Measurements from ENCODE around the gene PADI4.
"Not testable (repeated sequence)": the region's sequence is repeated elsewhere in the genome, so short reads cannot be mapped to it uniquely, and the experiment has no call there.

The PADI4 gene

GRCh38 chr1:17314491-17314971, 6.5 kb downstream of the PADI4 start:
- peaks cover 12% of the 10 kb centered on the region; the same call in 1 of the 2 replicates for H3K4me1 ChIP-seq (ENCODE audit: insufficient read depth, low read length)
- H3K9ac ChIP-seq (ENCODE audit: low read depth, low read length), result no peak overlapping the region
- no peaks in the 10 kb centered on the region for H3K36me3 ChIP-seq (ENCODE audit: insufficient read depth, low read length)
- no peaks in the 10 kb centered on the region for H3K9me3 ChIP-seq (ENCODE audit: control insufficient read depth, insufficient read depth, low read length)

GRCh38 chr1:17315542-17316130, 7.6 kb downstream of the PADI4 start:
- Histone ChIP-seq H3K9me3 (ENCODE audit: control insufficient read depth, insufficient read depth, low read length) (no peaks in the 10 kb centered on the region), H3K36me3 (ENCODE audit: insufficient read depth, low read length) (no peaks in the 10 kb centered on the region), H3K4me1 (ENCODE audit: insufficient read depth, low read length) (peaks cover 6% of the 10 kb centered on the region; the same call in 1 of the 2 replicates), H3K9ac (ENCODE audit: low read depth, low read length) (no peak overlapping the region)

- Histone ChIP-seq H3K9ac (ENCODE audit: low read depth, low read length) (no peak overlapping the region), H3K36me3 (ENCODE audit: insufficient read depth, low read length) (no peaks in the 10 kb centered on the region), H3K4me1 (ENCODE audit: insufficient read depth, low read length) (peaks cover 6% of the 10 kb centered on the region; the same call in 1 of the 2 replicates), H3K9me3 (ENCODE audit: control insufficient read depth, insufficient read depth, low read length) (no peaks in the 10 kb centered on the region)
Observed at GRCh38 chr1:17316704-17317103, 8.7 kb downstream of the PADI4 start.

GRCh38 chr1:17318262-17318661, 10.3 kb downstream of the PADI4 start:
- Histone ChIP-seq H3K4me1 (ENCODE audit: insufficient read depth, low read length) (peaks cover 6% of the 10 kb centered on the region; the same call in 1 of the 2 replicates), H3K36me3 (ENCODE audit: insufficient read depth, low read length) (no peaks in the 10 kb centered on the region), H3K9me3 (ENCODE audit: control insufficient read depth, insufficient read depth, low read length) (no peaks in the 10 kb centered on the region), H3K9ac (ENCODE audit: low read depth, low read length) (no peak overlapping the region)

GRCh38 chr1:17319561-17320350, 11.8 kb downstream of the PADI4 start:
- H3K4me1 ChIP-seq (ENCODE audit: insufficient read depth, low read length), result peaks cover 6% of the 10 kb centered on the region; the same call in 1 of the 2 replicates
- H3K9me3 ChIP-seq (ENCODE audit: control insufficient read depth, insufficient read depth, low read length), result no peaks in the 10 kb centered on the region
- no peaks in the 10 kb centered on the region for H3K36me3 ChIP-seq (ENCODE audit: insufficient read depth, low read length)
- H3K9ac ChIP-seq (ENCODE audit: low read depth, low read length), result no peak overlapping the region

GRCh38 chr1:17321857-17322390, 13.9 kb downstream of the PADI4 start:
- H3K9me3 ChIP-seq (ENCODE audit: control insufficient read depth, insufficient read depth, low read length); H3K9ac ChIP-seq (ENCODE audit: low read depth, low read length); H3K4me1 ChIP-seq (ENCODE audit: insufficient read depth, low read length); H3K36me3 ChIP-seq (ENCODE audit: insufficient read depth, low read length): not testable (repeated sequence)

GRCh38 chr1:17328855-17329254, 20.9 kb downstream of the PADI4 start:
- Histone ChIP-seq H3K36me3 (ENCODE audit: insufficient read depth, low read length) (no peaks in the 10 kb centered on the region), H3K4me1 (ENCODE audit: insufficient read depth, low read length) (no peaks in the 10 kb centered on the region), H3K9me3 (ENCODE audit: control insufficient read depth, insufficient read depth, low read length) (no peaks in the 10 kb centered on the region), H3K9ac (ENCODE audit: low read depth, low read length) (no peak overlapping the region)

- no peaks in the 10 kb centered on the region for H3K9me3 ChIP-seq (ENCODE audit: control insufficient read depth, insufficient read depth, low read length)
- H3K4me1 ChIP-seq (ENCODE audit: insufficient read depth, low read length), result no peaks in the 10 kb centered on the region
- no peaks in the 10 kb centered on the region for H3K36me3 ChIP-seq (ENCODE audit: insufficient read depth, low read length)
- no peak overlapping the region for H3K9ac ChIP-seq (ENCODE audit: low read depth, low read length)
Observed at GRCh38 chr1:17329610-17330009, 21.6 kb downstream of the PADI4 start.

GRCh38 chr1:17330856-17331255, 22.9 kb downstream of the PADI4 start:
- Histone ChIP-seq H3K36me3 (ENCODE audit: insufficient read depth, low read length) (no peaks in the 10 kb centered on the region), H3K9ac (ENCODE audit: low read depth, low read length) (no peak overlapping the region), H3K9me3 (ENCODE audit: control insufficient read depth, insufficient read depth, low read length) (no peaks in the 10 kb centered on the region), H3K4me1 (ENCODE audit: insufficient read depth, low read length) (no peaks in the 10 kb centered on the region)

GRCh38 chr1:17333081-17333480, 25.1 kb downstream of the PADI4 start:
- Histone ChIP-seq H3K36me3 (ENCODE audit: insufficient read depth, low read length) (no peaks in the 10 kb centered on the region), H3K4me1 (ENCODE audit: insufficient read depth, low read length) (no peaks in the 10 kb centered on the region), H3K9me3 (ENCODE audit: control insufficient read depth, insufficient read depth, low read length) (no peaks in the 10 kb centered on the region), H3K9ac (ENCODE audit: low read depth, low read length) (no peak overlapping the region)

GRCh38 chr1:17335821-17336710, 28.1 kb downstream of the PADI4 start:
- H3K9ac ChIP-seq (ENCODE audit: low read depth, low read length), result no peak overlapping the region
- no peaks in the 10 kb centered on the region for H3K9me3 ChIP-seq (ENCODE audit: control insufficient read depth, insufficient read depth, low read length)
- H3K36me3 ChIP-seq (ENCODE audit: insufficient read depth, low read length), result no peaks in the 10 kb centered on the region
- no peaks in the 10 kb centered on the region for H3K4me1 ChIP-seq (ENCODE audit: insufficient read depth, low read length)

- H3K9ac ChIP-seq (ENCODE audit: low read depth, low read length), result no peak overlapping the region
- no peaks in the 10 kb centered on the region; the same call in 1 of the 2 replicates for H3K4me1 ChIP-seq (ENCODE audit: insufficient read depth, low read length)
- H3K9me3 ChIP-seq (ENCODE audit: control insufficient read depth, insufficient read depth, low read length), result 0 out of 2 replicates have a peak, but pooled peaks cover 3% of the 10 kb centered on the region
- H3K36me3 ChIP-seq (ENCODE audit: insufficient read depth, low read length), result no peaks in the 10 kb centered on the region
Observed at GRCh38 chr1:17338706-17339493, 30.9 kb downstream of the PADI4 start.

GRCh38 chr1:17339521-17339920, 31.5 kb downstream of the PADI4 start:
- Histone ChIP-seq H3K9ac (ENCODE audit: low read depth, low read length) (no peak overlapping the region), H3K9me3 (ENCODE audit: control insufficient read depth, insufficient read depth, low read length) (0 out of 2 replicates have a peak, but pooled peaks cover 3% of the 10 kb centered on the region), H3K36me3 (ENCODE audit: insufficient read depth, low read length) (no peaks in the 10 kb centered on the region), H3K4me1 (ENCODE audit: insufficient read depth, low read length) (no peaks in the 10 kb centered on the region; the same call in 1 of the 2 replicates)
